ENCODE measurements around the gene KLHL40.

KLHL40 gene

GRCh38 chr3:42668793-42669217 lies 16.5 kb upstream of the KLHL40 start:
- DNase-seq (ENCODE audit: low read depth in 2 of 2) = no peak

- no peak for DNase-seq (ENCODE audit: low read depth in 2 of 2)
Measured at GRCh38 chr3:42670051-42670576, 15.2 kb upstream of the KLHL40 start.

GRCh38 chr3:42670670-42671069 lies 14.7 kb upstream of the KLHL40 start:
- no peak for DNase-seq (ENCODE audit: low read depth in 2 of 2)

GRCh38 chr3:42672515-42672914 lies 12.8 kb upstream of the KLHL40 start:
- DNase-seq (ENCODE audit: low read depth in 2 of 2) = no peak

- no peak for DNase-seq (ENCODE audit: low read depth in 2 of 2)
Measured at GRCh38 chr3:42673082-42673481, 12.3 kb upstream of the KLHL40 start.

- DNase-seq (ENCODE audit: low read depth in 2 of 2) = no peak
Measured at GRCh38 chr3:42674146-42674545, 11.2 kb upstream of the KLHL40 start.

GRCh38 chr3:42675909-42676308 lies 9.4 kb upstream of the KLHL40 start:
- DNase-seq (ENCODE audit: low read depth in 2 of 2) = no peak

GRCh38 chr3:42678447-42678846 lies 6.9 kb upstream of the KLHL40 start:
- DNase-seq (ENCODE audit: low read depth in 2 of 2) = no peak

GRCh38 chr3:42680271-42680670 lies 5.1 kb upstream of the KLHL40 start:
- DNase-seq (ENCODE audit: low read depth in 2 of 2) = no peak

- DNase-seq (ENCODE audit: low read depth in 2 of 2) = no peak
Measured at GRCh38 chr3:42680806-42681205, 4.5 kb upstream of the KLHL40 start.

- DNase-seq (ENCODE audit: low read depth in 2 of 2) = no peak
Measured at GRCh38 chr3:42681361-42682038, 3.8 kb upstream of the KLHL40 start.

- no peak for DNase-seq (ENCODE audit: low read depth in 2 of 2)
Measured at GRCh38 chr3:42682301-42683070, 2.9 kb upstream of the KLHL40 start.

- peak in 1 of 2 donors; percentile 32 for DNase-seq (ENCODE audit: low read depth in 2 of 2)
Measured at GRCh38 chr3:42683875-42684598, 1.3 kb upstream of the KLHL40 start.

GRCh38 chr3:42684632-42685362 lies 540 bp upstream of the KLHL40 start:
- no peak for DNase-seq (ENCODE audit: low read depth in 2 of 2)

- no peak for DNase-seq (ENCODE audit: low read depth in 2 of 2)
Measured at GRCh38 chr3:42685891-42686820, 819 bp downstream of the KLHL40 start.

GRCh38 chr3:42686832-42687650 lies 1.7 kb downstream of the KLHL40 start:
- no peak for DNase-seq (ENCODE audit: low read depth in 2 of 2)

- no peak for DNase-seq (ENCODE audit: low read depth in 2 of 2)
Measured at GRCh38 chr3:42688016-42688415, 2.7 kb downstream of the KLHL40 start.

GRCh38 chr3:42688487-42689420 lies 3.4 kb downstream of the KLHL40 start:
- no peak for DNase-seq (ENCODE audit: low read depth in 2 of 2)

Measured in stimulated activated CD4-positive, alpha-beta T cell treated with anti-CD3 and anti-CD28 coated beads, Interleukin-1b, Interleukin-23, amount 100 ng/mL, for 4 hours (primary cell).